ENCODE results near the gene TMEM215. TPM values are rescaled to one million over a fixed set of nuclear protein-coding genes. Genes with fewer than 3 reads are reported as not detected.

TMEM215 gene
- total RNA-seq, 3 donors from 2014 or later (not counting 1 experiment from before 2014, with no cell fraction given): not detected

- ATAC-seq: no peak
- Histone ChIP-seq H3K4me1 (ENCODE audit: control insufficient read depth, insufficient read depth, low read length) (no peaks in the 10 kb centered on the region), H3K9me3 (ENCODE audit: control insufficient read depth, insufficient read depth, low read length) (no peaks in the 10 kb centered on the region), H3K4me3 (ENCODE audit: low read length) (no peak overlapping the region), H3K27me3 (ENCODE audit: control insufficient read depth, insufficient read depth, low read length) (no peaks in the 10 kb centered on the region), H3K27ac (ENCODE audit: low read length) (no peak overlapping the region), H3K36me3 (ENCODE audit: control insufficient read depth, insufficient read depth, low read length) (no peaks in the 10 kb centered on the region)
- TF ChIP-seq CTCF (IDR thresholded peaks at IDR 0.05): no peak
- H3K27ac Mint-ChIP-seq: no peak overlapping the region
- H3K4me1 Mint-ChIP-seq: no peaks in the 10 kb centered on the region
- H3K9me3 Mint-ChIP-seq: peaks cover 0 to 3% of the 10 kb centered on the region in 2 donors
- no peaks in the 10 kb centered on the region for H3K36me3 Mint-ChIP-seq
- intact Hi-C loops (cut with micrococcal nuclease): no loop called here
- peaks cover 11 to 28% of the 10 kb centered on the region in 2 donors for H3K27me3 Mint-ChIP-seq (ENCODE audit: low read depth in 2 of 2)
- DNase-seq: no peak
- H3K4me3 Mint-ChIP-seq: no peak overlapping the region
Observed at GRCh38 chr9:32823551-32823950, 40.2 kb downstream of the TMEM215 start.

- Mint-ChIP-seq H3K4me3 (no peak overlapping the region), H3K27ac (no peak overlapping the region), H3K36me3 (no peaks in the 10 kb centered on the region), H3K4me1 (no peaks in the 10 kb centered on the region), H3K27me3 (ENCODE audit: low read depth in 2 of 2) (peaks cover 11 to 29% of the 10 kb centered on the region in 2 donors), H3K9me3 (peaks cover 0 to 3% of the 10 kb centered on the region in 2 donors)
- no peak for TF ChIP-seq CTCF (IDR thresholded peaks at IDR 0.05)
- 43% methylated on average over 2 of the region's 2 CpGs for WGBS (ENCODE audit: insufficient coverage)
- H3K27me3 ChIP-seq (ENCODE audit: control insufficient read depth, insufficient read depth, low read length): no peaks in the 10 kb centered on the region
- no peaks in the 10 kb centered on the region for H3K36me3 ChIP-seq (ENCODE audit: control insufficient read depth, insufficient read depth, low read length)
- DNase-seq: no peak
- H3K27ac ChIP-seq (ENCODE audit: low read length): no peak overlapping the region
- no peaks in the 10 kb centered on the region for H3K9me3 ChIP-seq (ENCODE audit: control insufficient read depth, insufficient read depth, low read length)
- intact Hi-C loops (cut with micrococcal nuclease): no loop called here
- no peaks in the 10 kb centered on the region for H3K4me1 ChIP-seq (ENCODE audit: control insufficient read depth, insufficient read depth, low read length)
- ATAC-seq: no peak
- no peak overlapping the region for H3K4me3 ChIP-seq (ENCODE audit: low read length)
Observed at GRCh38 chr9:32825203-32825602, 41.9 kb downstream of the TMEM215 start.

GRCh38 chr9:32828861-32829260, 45.5 kb downstream of the TMEM215 start:
- DNase-seq (no peak), ATAC-seq (no peak)
- Mint-ChIP-seq H3K4me3 (no peak overlapping the region), H3K9me3 (peaks cover 0 to 3% of the 10 kb centered on the region in 2 donors), H3K4me1 (no peaks in the 10 kb centered on the region), H3K36me3 (no peaks in the 10 kb centered on the region), H3K27me3 (ENCODE audit: low read depth in 2 of 2) (peaks cover 11 to 29% of the 10 kb centered on the region in 2 donors), H3K27ac (no peak overlapping the region)
- Histone ChIP-seq H3K27me3 (ENCODE audit: control insufficient read depth, insufficient read depth, low read length) (no peaks in the 10 kb centered on the region), H3K27ac (ENCODE audit: low read length) (no peak overlapping the region), H3K36me3 (ENCODE audit: control insufficient read depth, insufficient read depth, low read length) (no peaks in the 10 kb centered on the region), H3K4me1 (ENCODE audit: control insufficient read depth, insufficient read depth, low read length) (no peaks in the 10 kb centered on the region), H3K9me3 (ENCODE audit: control insufficient read depth, insufficient read depth, low read length) (no peaks in the 10 kb centered on the region), H3K4me3 (ENCODE audit: low read length) (no peak overlapping the region)
- intact Hi-C loops (cut with micrococcal nuclease): no loop called here
- no peak for TF ChIP-seq CTCF (IDR thresholded peaks at IDR 0.05)
- WGBS (ENCODE audit: insufficient coverage): 88% methylated on average over 5 of the region's 5 CpGs

GRCh38 chr9:32832346-32832745, 49.0 kb downstream of the TMEM215 start:
- WGBS (ENCODE audit: insufficient coverage): 60% methylated on average over 2 of the region's 2 CpGs
- no peaks in the 10 kb centered on the region for H3K4me1 ChIP-seq (ENCODE audit: control insufficient read depth, insufficient read depth, low read length)
- H3K27ac Mint-ChIP-seq: no peak overlapping the region
- no peak for ATAC-seq
- no peaks in the 10 kb centered on the region for H3K36me3 Mint-ChIP-seq
- H3K9me3 ChIP-seq (ENCODE audit: control insufficient read depth, insufficient read depth, low read length): no peaks in the 10 kb centered on the region
- no peaks in the 10 kb centered on the region for H3K4me1 Mint-ChIP-seq
- no peaks in the 10 kb centered on the region for H3K27me3 ChIP-seq (ENCODE audit: control insufficient read depth, insufficient read depth, low read length)
- no peak for TF ChIP-seq CTCF (IDR thresholded peaks at IDR 0.05)
- H3K4me3 ChIP-seq (ENCODE audit: low read length): no peak overlapping the region
- no peak for DNase-seq
- H3K36me3 ChIP-seq (ENCODE audit: control insufficient read depth, insufficient read depth, low read length): no peaks in the 10 kb centered on the region
- H3K9me3 Mint-ChIP-seq: peaks cover 0 to 3% of the 10 kb centered on the region in 2 donors
- H3K4me3 Mint-ChIP-seq: no peak overlapping the region
- intact Hi-C loops (cut with micrococcal nuclease): no loop called here
- no peak overlapping the region for H3K27ac ChIP-seq (ENCODE audit: low read length)
- peaks cover 15 to 16% of the 10 kb centered on the region in 2 donors for H3K27me3 Mint-ChIP-seq (ENCODE audit: low read depth in 2 of 2)
